Prostate gland (tissue), 2 donors: ENCODE results near the gene CALML3. TPM values are rescaled to one million over a fixed set of nuclear protein-coding genes. Genes with fewer than 3 reads are reported as not detected.

Source experiments
- DNase-seq: peaks from one replicate; pipeline ENCODE4 v3.0.0-alpha.2; 2019; ENCODE audit warnings: low spot score
- H3K27ac ChIP-seq, 2 donors: fragments of 200-600 bp; sonication (generic); 2 replicates each; pipeline ENCODE4 v1.5.1; 2017 to 2019
- H3K27me3 ChIP-seq: fragments of 200-600 bp; sonication (generic); replicated peaks from 2 replicates; pipeline ENCODE4 v1.5.1; 2019; ENCODE audit not compliant: insufficient read depth
- H3K36me3 ChIP-seq, 2 donors: fragments of 200-600 bp; sonication (generic); 1 replicate in 1 of 2; 2 replicates in 1 of 2; pipeline versions ENCODE4 v1.5.1 to v1.8.1; 2017 to 2019
- H3K4me1 ChIP-seq: fragments of 200-600 bp; sonication (generic); replicated peaks from 2 replicates; pipeline ENCODE4 v1.5.1; 2019
- H3K4me3 ChIP-seq, 2 donors: fragments of 200-600 bp; sonication (generic); 2 replicates each; pipeline ENCODE4 v1.5.1; 2017 to 2019
- H3K9me3 ChIP-seq: fragments of 200-600 bp; sonication (generic); 2 replicates; pipeline ENCODE4 v1.5.1; 2017
- CTCF ChIP-seq, 4 experiments: fragments of 200-600 bp in 2 of 4; fragments of 450-650 bp in 2 of 4; sonication (generic) in 2 of 4; IDR thresholded peaks; 1 replicate in 3 of 4; 2 replicates in 1 of 4; pipeline ENCODE4 v1.5.1; 2016 to 2019; ENCODE audit warnings: antibody characterized with exemption in 4 of 4, mild to moderate bottlenecking in 2 of 4, moderate library complexity in 2 of 4
- POLR2A ChIP-seq: fragments of 450-650 bp; IDR thresholded peaks from one replicate; pipeline ENCODE4 v1.6.1; 2016; ENCODE audit warnings: antibody characterized with exemption, mild to moderate bottlenecking
- POLR2AphosphoS5 ChIP-seq: sonication (generic); formaldehyde crosslinking; IDR thresholded peaks from one replicate; pipeline ENCODE4 v1.6.1; 2017; ENCODE audit warnings: antibody characterized with exemption
- WGBS: methylation state at CpG from one replicate; pipeline ENCODE4 v1.1.5; 2018; 5-methylcytosine and 5-hydroxymethylcytosine counted together
- intact Hi-C: fragments of 100-400 bp; cut with DNase I; formaldehyde crosslinking; loops from one replicate; pipeline ENCODE4 v1.14.2; 2022
- total RNA-seq, 2 donors: library from RNA; depleted of rRNA; stranded (reverse); fragments of >200 nt; gene quantifications; one replicate each; pipeline ENCODE4 v1.1.0, GENCODE V29; 2016

The CALML3 gene
- total RNA-seq, 2 donors from 2014 or later = 1.6 to 8.0 TPM

GRCh38 chr10:5544216-5544805 lies 19.6 kb downstream of the CALML3 start:
- no peak overlapping the region for H3K4me3 ChIP-seq
- no peaks in the 10 kb centered on the region for H3K27me3 ChIP-seq

GRCh38 chr10:5545011-5545410 lies 20.2 kb downstream of the CALML3 start:
- peaks cover 41% of the 10 kb centered on the region for H3K4me1 ChIP-seq
- H3K4me3 ChIP-seq = no peak overlapping the region
- 100% methylated on average over 1 of the region's 1 CpG for WGBS
- no peaks in the 10 kb centered on the region for H3K9me3 ChIP-seq
- H3K27me3 ChIP-seq = no peaks in the 10 kb centered on the region
- H3K27ac ChIP-seq = peak overlapping the region; percentile 91 to 92
- no peak for DNase-seq
- intact Hi-C loops = no loop called here
- TF ChIP-seq POLR2A (no peak), POLR2AphosphoS5 (no peak), CTCF (IDR thresholded peaks at IDR 0.05) (no peak)
- H3K36me3 ChIP-seq = no peaks in the 10 kb centered on the region

More at GRCh38 chr10:5544216-5544805, 19.6 kb downstream of the CALML3 start:
- intact Hi-C loops = no loop called here
- WGBS = 61% methylated on average over 6 of the region's 6 CpGs
- Histone ChIP-seq H3K27ac (peak overlapping the region; percentile 91 to 92), H3K4me1 (peaks cover 38% of the 10 kb centered on the region), H3K36me3 (no peaks in the 10 kb centered on the region), H3K9me3 (no peaks in the 10 kb centered on the region)
- TF ChIP-seq POLR2A = no peak
- TF ChIP-seq POLR2AphosphoS5 = peak; percentile 72
- TF ChIP-seq CTCF (IDR thresholded peaks at IDR 0.05) = no peak
- DNase-seq = peak; percentile 59

- 97% methylated on average over 2 of the region's 2 CpGs for WGBS
- intact Hi-C loops = no loop called here
- no peak overlapping the region for H3K4me3 ChIP-seq
Observed at GRCh38 chr10:5545426-5545777, 20.6 kb downstream of the CALML3 start.

GRCh38 chr10:5545778-5546710 lies 21.3 kb downstream of the CALML3 start:
- Histone ChIP-seq H3K4me3 (no peak overlapping the region), H3K4me1 (peaks cover 46% of the 10 kb centered on the region), H3K36me3 (no peaks in the 10 kb centered on the region), H3K9me3 (no peaks in the 10 kb centered on the region), H3K27ac (peak overlapping the region; percentile 91 to 92), H3K27me3 (no peaks in the 10 kb centered on the region)
- TF ChIP-seq CTCF (IDR thresholded peaks at IDR 0.05) (no peak), POLR2AphosphoS5 (peak; percentile 56)
- intact Hi-C loops = no loop called here
- 43% methylated on average over 23 of the region's 23 CpGs for WGBS
- DNase-seq = peak; percentile 38

More at GRCh38 chr10:5545426-5545777, 20.6 kb downstream of the CALML3 start:
- Histone ChIP-seq H3K27me3 (no peaks in the 10 kb centered on the region), H3K36me3 (no peaks in the 10 kb centered on the region), H3K9me3 (no peaks in the 10 kb centered on the region), H3K27ac (peak overlapping the region; percentile 91 to 92), H3K4me1 (peaks cover 41% of the 10 kb centered on the region)
- no peak for DNase-seq
- no peak for TF ChIP-seq POLR2AphosphoS5
- TF ChIP-seq POLR2A = no peak
- TF ChIP-seq CTCF (IDR thresholded peaks at IDR 0.05) = no peak
